Heart right ventricle (tissue), 16 donors: ENCODE data around the gene C12orf43. TPM values are rescaled to one million over a fixed set of nuclear protein-coding genes. Genes with fewer than 3 reads are reported as not detected.

Source experiments
- ATAC-seq, 8 donors: fragments of 200-7000 bp; cut with Tn5 transposase; one replicate each; pipeline ENCODE4 v1.9.1; 2020; ENCODE audit warnings: mild to moderate bottlenecking in 8 of 8, moderate library complexity in 8 of 8, moderate number of reproducible peaks in 1 of 8
- DNase-seq, 2 donors: peaks; one replicate each; pipeline ENCODE4 v3.0.0-alpha.2; 2020
- H3K27ac ChIP-seq, 10 donors: fragments of 200-600 bp; sonication (generic) in 2 of 10; one replicate each; pipeline versions ENCODE4 v1.5.0 to v1.8.0; 2020 to 2022; ENCODE audit warnings: mild to moderate bottlenecking in 3 of 10
- H3K27me3 ChIP-seq, 7 donors: fragments of 200-600 bp; one replicate each; pipeline ENCODE4 v1.8.0; 2021 to 2022; ENCODE audit warnings: mild to moderate bottlenecking in 2 of 7
- H3K36me3 ChIP-seq, 9 donors: fragments of 200-600 bp; sonication (generic) in 1 of 9; one replicate each; pipeline versions ENCODE4 v1.5.0 to v1.8.0; 2020 to 2022; ENCODE audit warnings: mild to moderate bottlenecking in 2 of 9
- H3K4me1 ChIP-seq, 9 donors: fragments of 200-600 bp; sonication (generic) in 1 of 9; one replicate each; pipeline versions ENCODE4 v1.5.0 to v1.8.0; 2020 to 2022; ENCODE audit warnings: mild to moderate bottlenecking in 4 of 9
- H3K4me3 ChIP-seq, 10 donors: fragments of 200-600 bp; sonication (generic) in 2 of 10; one replicate each; pipeline versions ENCODE4 v1.5.0 to v1.8.0; 2020 to 2022; ENCODE audit warnings: mild to moderate bottlenecking in 7 of 10, moderate library complexity in 2 of 10
- H3K9me3 ChIP-seq, 11 donors: fragments of 200-600 bp in 10 of 11; sonication (generic) in 2 of 11; one replicate each; pipeline versions ENCODE4 v1.5.0 to v1.8.0; 2013 to 2022; ENCODE audit warnings: mild to moderate bottlenecking in 2 of 11, control low read depth in 1 of 11, moderate library complexity in 1 of 11
- CTCF ChIP-seq, 9 donors: fragments of 200-600 bp; sonication (generic) in 2 of 9; IDR thresholded peaks; one replicate each; pipeline versions ENCODE4 v1.5.0 to v1.8.0; 2021 to 2022; ENCODE audit warnings: antibody characterized with exemption in 9 of 9, mild to moderate bottlenecking in 5 of 9, moderate library complexity in 1 of 9
- WGBS, 2 donors: extraction: QIAGEN DNeasy Blood & Tissue Kit; methylation state at CpG; one replicate each; pipeline ENCODE4 v1.1.7; 2013; ENCODE audit warnings: inconsistent platforms in 1 of 2; 5-methylcytosine and 5-hydroxymethylcytosine counted together
- intact Hi-C, 10 donors: fragments of 100-400 bp; cut with DNase I; formaldehyde crosslinking; loops; one replicate each; pipeline versions ENCODE4 v1.11.1 to v1.14.2; 2022
- polyA plus RNA-seq, 2 donors: library from polyadenylated mRNA; stranded (reverse); fragments of 200-250 nt; gene quantifications; one replicate each; pipeline ENCODE4 v1.2.3, GENCODE V29; 2013
- total RNA-seq, 10 donors: library from RNA; stranded (reverse); fragmentation: NEBNext Ultra II Directional in 3 of 10; extraction: Animal tissue kit (Norgen Biotek cat#: 25700) in 3 of 10; gene quantifications; one replicate each; pipeline versions ENCODE4 v1.2.1 to v1.2.4, GENCODE V29; 2021 to 2023
- donor health status: Arrhythmogenic right ventricular cardiomyopathy.
- donor health status: ischemic (EF 13 %, LVEDD 7.1; RV severe dilation, severe dysfunction).
- donor health status: healthy with polysubstance abuse.
- donor health status: DM: no; HTN: yes; CAD: no.
- donor health status: DM: no; HTN: no; CAD: no.
- donor health status: ischemic (EF 25% LVEDD 6.9; RV normal size, moderate dysfunction).
- donor health status: ischemic (EF 25% LVEDD 5.7; RV mildly dilated, moderate dysfunction).
- donor health status: healthy.
- donor health status: DM: yes; HTN: yes; CAD: no.
- donor health status: Ischemic cardiomyopathy.
- donor health status: ischemic (EF 35%, LVEDD 5.7; RV mildly dilated, moderate dysfunction).
- donor health status: nonischemic (EF 11% LVEDD 7.7; RV severe dilation, severe dysfunction).
- donor health status: DM: yes; HTN: yes; CAD: no.
- donor health status: PGD.
- donor health status: ischemic (EF 29% LVEDD 5.4; RV normal size, mild dysfunction).
- donor health status: nonischemic (EF 23%, LVEDD 6.1; RV moderate dilation, normal function).

C12orf43 gene
- total and polyA plus RNA-seq, 12 donors: 5.7 to 11.4 (median 8.5) TPM

DNA sequence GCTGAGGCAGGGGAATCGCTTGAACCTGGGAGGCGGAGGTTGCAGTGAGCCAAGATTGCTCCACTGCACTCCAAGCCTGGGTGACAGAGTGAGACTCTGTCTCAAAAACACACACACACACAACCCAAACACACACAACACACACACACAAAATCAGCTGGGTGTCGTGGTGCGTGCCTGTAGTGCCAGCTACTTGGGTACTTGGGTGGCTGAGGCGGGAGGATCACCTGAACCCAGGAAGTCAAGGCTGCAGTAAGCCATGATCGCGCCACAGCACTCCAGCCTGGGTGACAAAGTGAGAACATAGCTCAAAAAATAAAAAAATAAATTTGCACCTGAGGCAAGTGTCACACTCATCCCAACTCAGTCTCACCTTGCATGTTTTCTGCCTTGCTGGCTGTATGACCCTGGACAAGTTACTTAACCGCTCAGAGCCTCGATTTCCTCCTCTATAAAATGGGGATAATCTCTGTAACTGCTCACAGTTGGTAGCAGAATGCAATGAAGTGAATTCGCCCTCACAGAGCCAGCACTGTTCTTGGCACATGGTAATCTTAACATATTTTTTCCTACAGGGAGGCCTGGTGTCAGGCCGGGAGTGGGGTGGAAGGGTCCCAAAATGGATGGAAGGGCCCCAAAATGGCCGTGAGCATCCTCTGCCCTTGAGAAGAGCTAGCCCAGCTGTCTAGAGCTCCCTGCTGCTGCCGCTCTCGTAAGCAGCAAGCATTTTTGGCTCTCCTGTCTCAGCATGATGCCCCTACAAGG lies 38.6 kb downstream of the C12orf43 start:
- no peak for TF ChIP-seq CTCF (IDR thresholded peaks at IDR 0.05)
- no peak for ATAC-seq
- H3K9me3 ChIP-seq: no peaks in the 10 kb centered on the region
- no peaks in the 10 kb centered on the region for H3K36me3 ChIP-seq
- H3K27ac ChIP-seq: no peak overlapping the region
- H3K4me3 ChIP-seq: no peak overlapping the region
- DNase-seq: no peak
- H3K4me1 ChIP-seq: no peaks in the 10 kb centered on the region
- intact Hi-C loops: loop anchor here in 8 of 10 donors (10.0 kb wide), 5 partner anchors 233 to 393 kb away; partner anchors contain the start of genes ACADS (in 4 of the 8), POP5 (in 1 of the 8) and UNC119B (in 1 of the 8)
- WGBS, 2 donors: 90 to 92% methylated on average over 14 of the region's 14 CpGs
- peaks cover 0 to 5% (median 0%) of the 10 kb centered on the region in 7 donors for H3K27me3 ChIP-seq

GRCh38 chr12:120972870-120973543 lies 43.3 kb downstream of the C12orf43 start:
- 51 to 60% methylated on average over 10 of the region's 10 CpGs for WGBS, 2 donors
- Histone ChIP-seq H3K9me3 (no peaks in the 10 kb centered on the region), H3K36me3 (no peaks in the 10 kb centered on the region), H3K4me1 (peaks cover 0 to 3% (median 0%) of the 10 kb centered on the region in 9 donors), H3K27me3 (no peaks in the 10 kb centered on the region), H3K4me3 (no peak overlapping the region), H3K27ac (no peak overlapping the region)
- DNase-seq (no peak), ATAC-seq (no peak)
- no peak for TF ChIP-seq CTCF (IDR thresholded peaks at IDR 0.05)
- intact Hi-C loops: loop anchor here in 9 of 10 donors (2.0 to 10.0 kb wide), 13 partner anchors 116 to 391 kb away; partner anchors contain the start of genes ACADS (in 5 of the 9), POP5 (in 4 of the 9), CABP1 (in 1 of the 9) and UNC119B (in 1 of the 9)

DNA sequence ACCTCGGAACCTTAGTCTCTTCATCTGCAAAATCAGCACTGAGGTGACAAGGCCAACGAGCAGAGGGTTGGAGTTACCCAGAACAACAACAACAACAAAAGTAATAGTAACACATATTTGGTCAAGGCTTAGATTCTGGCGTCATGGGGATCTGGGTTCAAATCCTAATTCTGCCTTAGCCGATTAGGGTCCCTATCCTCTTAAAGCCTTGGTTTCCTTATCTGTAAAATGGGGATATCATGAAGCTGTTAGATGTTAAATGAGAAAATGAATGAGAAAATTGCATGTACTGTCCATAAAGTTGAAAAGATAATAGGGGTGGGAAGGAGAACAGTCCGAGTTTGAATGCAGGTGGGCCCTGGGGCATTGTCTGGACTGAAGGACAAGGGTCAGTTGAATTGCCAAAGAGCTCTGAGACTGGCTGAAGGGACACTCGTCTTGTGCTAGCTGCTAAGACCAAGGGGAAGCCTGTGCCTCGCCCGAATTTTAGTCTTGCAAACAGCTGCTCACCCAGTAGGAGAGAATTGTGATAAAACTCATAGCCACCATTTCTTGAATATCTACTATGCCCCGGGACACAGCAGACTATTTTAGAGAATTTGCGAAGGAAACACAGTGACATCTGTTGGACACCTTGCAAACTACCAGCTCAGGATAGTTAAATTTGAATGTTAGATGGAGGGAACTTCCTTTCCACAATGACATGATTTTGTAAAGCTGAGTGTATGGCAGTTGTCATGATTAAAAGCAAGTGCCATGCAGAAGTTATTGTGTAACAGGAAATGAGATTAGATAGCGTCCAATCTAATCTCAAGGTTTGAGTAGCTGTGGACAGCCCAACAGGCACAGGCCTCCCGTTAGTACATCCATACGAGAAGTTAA lies 44.7 kb downstream of the C12orf43 start:
- no peak overlapping the region for H3K4me3 ChIP-seq
- no peaks in the 10 kb centered on the region for H3K27me3 ChIP-seq
- TF ChIP-seq CTCF (IDR thresholded peaks at IDR 0.05): peak; percentile 44 to 83 (median 78)
- intact Hi-C loops: loop anchor here (1.0 to 10.0 kb wide), 15 partner anchors 114 to 389 kb away; partner anchors contain the start of genes ACADS (in 5 of the 10), POP5 (in 4 of the 10), CABP1 (in 1 of the 10) and UNC119B (in 1 of the 10)
- H3K4me1 ChIP-seq: peaks cover 0 to 3% (median 0%) of the 10 kb centered on the region in 9 donors
- no peak overlapping the region for H3K27ac ChIP-seq
- ATAC-seq (peak; percentile 57 to 87 (median 80)), DNase-seq (peak in 1 of 2 donors; percentile 34)
- no peaks in the 10 kb centered on the region for H3K9me3 ChIP-seq
- WGBS, 2 donors: 33 to 35% methylated on average over 13 of the region's 13 CpGs
- no peaks in the 10 kb centered on the region for H3K36me3 ChIP-seq
